Muscle of leg (tissue), 11 donors: ENCODE measurements around the gene NTN1. TPM values are rescaled to one million over a fixed set of nuclear protein-coding genes. Genes with fewer than 3 reads are reported as not detected.

Source experiments
- DNase-seq: peaks from one replicate; pipeline ENCODE4 v3.0.0; 2013
- H3K27ac ChIP-seq: one replicate; pipeline ENCODE4 v1.5.1; 2013; ENCODE audit warnings: mild to moderate bottlenecking, low read length, control low read depth
- H3K27me3 ChIP-seq: one replicate; pipeline ENCODE4 v1.6.1; 2013; ENCODE audit warnings: low read length; ENCODE audit not compliant: control insufficient read depth, insufficient read depth
- H3K36me3 ChIP-seq: one replicate; pipeline ENCODE4 v1.6.1; 2013; ENCODE audit warnings: low read length; ENCODE audit not compliant: control insufficient read depth, insufficient read depth
- H3K4me1 ChIP-seq: one replicate; pipeline ENCODE4 v1.6.1; 2013; ENCODE audit warnings: low read length; ENCODE audit not compliant: control insufficient read depth, insufficient read depth
- H3K4me3 ChIP-seq: one replicate; pipeline ENCODE4 v1.5.1; 2013; ENCODE audit warnings: low read length, control low read depth
- H3K9me3 ChIP-seq: replicated peaks from 2 replicates; pipeline ENCODE4 v1.6.1; 2013; ENCODE audit warnings: low read depth, low read length; ENCODE audit not compliant: control insufficient read depth
- WGBS: methylation state at CpG from one replicate; pipeline ENCODE4 v1.1.5; 2013; ENCODE audit warnings: missing lambda C conversion rate; ENCODE audit not compliant: insufficient coverage; 5-methylcytosine and 5-hydroxymethylcytosine counted together
- polyA plus RNA-seq, 8 donors: library from polyadenylated mRNA; unstranded; fragments of 120-200 nt; gene quantifications; one replicate each; pipeline versions ENCODE4 v1.2.1 to v1.2.3, GENCODE V29; 2013; ENCODE audit warnings: inconsistent platforms in 1 of 8, low replicate concordance in 1 of 8; ENCODE audit not compliant: insufficient read length in 8 of 8, insufficient read depth in 1 of 8
- total RNA-seq: library from RNA; stranded (reverse); fragments of 120-200 nt; gene quantifications from one replicate; pipeline ENCODE4 v1.2.4, GENCODE V29; 2013

The NTN1 gene
- total and polyA plus RNA-seq, 9 donors, result 3.5 to 14.4 (median 5.6) TPM

- Histone ChIP-seq H3K4me1 (peaks cover 66% of the 10 kb centered on the region), H3K27ac (peak overlapping the region; percentile 94), H3K9me3 (no peaks in the 10 kb centered on the region), H3K4me3 (no peak overlapping the region), H3K27me3 (no peaks in the 10 kb centered on the region), H3K36me3 (no peaks in the 10 kb centered on the region)
- DNase-seq, result no peak
- 83% methylated on average over 14 of the region's 16 CpGs for WGBS
Measured at GRCh38 chr17:9241774-9242496, 220.6 kb downstream of the NTN1 start.

GRCh38 chr17:9242497-9242881, 221.2 kb downstream of the NTN1 start:
- H3K4me3 ChIP-seq, result no peak overlapping the region
- no peak for DNase-seq
- H3K27me3 ChIP-seq, result no peaks in the 10 kb centered on the region
- no peak overlapping the region for H3K27ac ChIP-seq
- 57% methylated on average over 9 of the region's 16 CpGs for WGBS
- H3K9me3 ChIP-seq, result no peaks in the 10 kb centered on the region
- peaks cover 65% of the 10 kb centered on the region for H3K4me1 ChIP-seq
- no peaks in the 10 kb centered on the region for H3K36me3 ChIP-seq

- no peaks in the 10 kb centered on the region for H3K9me3 ChIP-seq
- peaks cover 3% of the 10 kb centered on the region for H3K36me3 ChIP-seq
- no peak for DNase-seq
- WGBS, result 46% methylated on average over 8 of the region's 8 CpGs
- H3K4me1 ChIP-seq, result peaks cover 60% of the 10 kb centered on the region
- no peak overlapping the region for H3K27ac ChIP-seq
- H3K27me3 ChIP-seq, result no peaks in the 10 kb centered on the region
- no peak overlapping the region for H3K4me3 ChIP-seq
Measured at GRCh38 chr17:9242983-9243382, 221.7 kb downstream of the NTN1 start.

DNA sequence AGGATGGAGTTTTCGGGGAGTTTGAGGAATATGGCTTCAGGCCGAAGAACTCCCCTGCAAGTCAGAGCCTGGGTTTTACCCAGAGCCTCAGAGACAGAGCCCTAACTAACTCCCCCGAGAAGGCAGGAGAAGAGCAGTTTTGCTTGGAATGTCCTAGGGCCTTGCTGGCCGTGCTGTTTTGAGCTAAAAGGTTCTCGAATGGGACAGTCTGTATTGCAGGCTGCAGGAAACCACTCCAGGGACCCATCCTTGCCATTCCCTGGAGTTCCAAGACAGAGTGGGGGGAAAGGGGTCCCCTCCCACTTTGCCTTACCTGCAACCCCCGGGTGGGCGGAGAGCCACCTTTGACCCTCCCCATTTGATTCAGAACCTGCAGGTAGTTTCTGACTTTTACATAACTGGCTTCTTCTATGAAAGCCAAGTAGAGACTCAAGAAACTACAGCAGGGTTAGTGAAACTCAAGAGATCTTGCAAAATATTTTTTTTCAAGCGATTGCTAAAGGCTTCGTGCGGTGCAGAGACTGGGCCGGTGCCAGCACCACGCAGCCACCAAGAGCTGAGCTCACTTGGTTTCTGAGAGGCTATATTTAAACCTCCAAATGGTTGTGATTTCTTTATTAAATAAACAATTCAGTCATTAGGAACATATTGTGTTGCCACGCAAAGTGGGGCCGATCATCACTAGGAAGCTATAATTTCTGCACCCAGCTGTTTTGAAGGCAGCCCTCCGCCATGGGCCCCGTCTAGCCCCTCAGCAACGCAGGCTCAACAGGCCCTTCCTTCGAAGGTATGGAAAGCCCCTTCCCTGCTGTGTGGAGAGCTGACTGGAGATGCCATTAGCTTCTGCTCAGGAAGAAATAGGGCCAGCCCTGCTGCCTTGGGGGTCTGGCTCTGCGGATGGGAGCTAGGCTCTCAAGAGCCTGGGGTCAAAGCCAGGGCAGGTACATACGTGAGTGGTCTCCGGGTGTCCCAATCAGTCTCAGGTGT, 223.0 kb downstream of the NTN1 start:
- DNase-seq, result no peak
- 81% methylated on average over 15 of the region's 21 CpGs for WGBS
- H3K36me3 ChIP-seq, result peaks cover 6% of the 10 kb centered on the region
- H3K9me3 ChIP-seq, result no peaks in the 10 kb centered on the region
- peaks cover 48% of the 10 kb centered on the region for H3K4me1 ChIP-seq
- no peak overlapping the region for H3K4me3 ChIP-seq
- no peaks in the 10 kb centered on the region for H3K27me3 ChIP-seq
- no peak overlapping the region for H3K27ac ChIP-seq

DNA sequence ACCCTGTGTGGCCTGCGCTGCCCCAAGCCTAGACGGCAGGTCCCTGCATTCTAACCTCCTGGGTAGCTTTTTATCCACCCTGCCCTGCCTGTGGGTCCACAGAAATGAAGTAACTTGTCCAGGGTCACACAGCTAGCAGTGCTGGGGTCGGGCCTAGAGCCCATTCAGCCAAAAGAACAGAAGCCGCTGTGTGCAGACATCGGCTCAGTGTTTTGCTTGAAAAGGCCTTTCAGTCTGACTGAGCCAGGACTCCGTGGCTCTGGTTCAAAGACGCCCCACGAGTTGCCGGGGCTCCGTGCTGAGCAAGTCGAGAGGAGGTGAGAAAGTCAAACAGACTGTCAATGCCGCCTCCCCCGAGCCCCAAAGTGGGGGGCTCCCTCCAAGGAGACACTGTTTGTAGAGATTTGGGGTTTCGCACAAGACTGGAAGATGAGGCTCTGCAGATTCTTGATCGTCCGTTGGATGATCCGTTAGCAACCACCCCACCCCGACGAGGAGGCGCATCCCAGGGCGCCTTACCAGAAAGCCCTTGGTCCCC, 226.2 kb downstream of the NTN1 start:
- Histone ChIP-seq H3K27ac (no peak overlapping the region), H3K4me1 (peaks cover 21% of the 10 kb centered on the region), H3K4me3 (no peak overlapping the region), H3K36me3 (peaks cover 11% of the 10 kb centered on the region), H3K9me3 (no peaks in the 10 kb centered on the region), H3K27me3 (no peaks in the 10 kb centered on the region)
- 82% methylated on average over 21 of the region's 21 CpGs for WGBS
- no peak for DNase-seq

- DNase-seq, result no peak
- Histone ChIP-seq H3K9me3 (no peaks in the 10 kb centered on the region), H3K27me3 (no peaks in the 10 kb centered on the region), H3K4me3 (no peak overlapping the region), H3K36me3 (peaks cover 11% of the 10 kb centered on the region), H3K4me1 (peaks cover 6% of the 10 kb centered on the region), H3K27ac (no peak overlapping the region)
- 70% methylated on average over 18 of the region's 21 CpGs for WGBS
Measured at GRCh38 chr17:9249245-9249953, 228.1 kb downstream of the NTN1 start.

GRCh38 chr17:9251273-9251672, 230.0 kb downstream of the NTN1 start:
- no peak overlapping the region for H3K4me3 ChIP-seq
- H3K27me3 ChIP-seq, result no peaks in the 10 kb centered on the region
- no peak overlapping the region for H3K27ac ChIP-seq
- DNase-seq, result no peak
- peaks cover 11% of the 10 kb centered on the region for H3K36me3 ChIP-seq
- H3K9me3 ChIP-seq, result no peaks in the 10 kb centered on the region
- WGBS, result 88% methylated on average over 12 of the region's 12 CpGs
- H3K4me1 ChIP-seq, result peaks cover 5% of the 10 kb centered on the region

GRCh38 chr17:9253308-9253707, 232.0 kb downstream of the NTN1 start:
- Histone ChIP-seq H3K36me3 (peaks cover 8% of the 10 kb centered on the region), H3K4me1 (peaks cover 14% of the 10 kb centered on the region), H3K27ac (no peak overlapping the region), H3K4me3 (no peak overlapping the region), H3K9me3 (no peaks in the 10 kb centered on the region), H3K27me3 (no peaks in the 10 kb centered on the region)
- WGBS, result 93% methylated on average over 3 of the region's 3 CpGs
- no peak for DNase-seq

GRCh38 chr17:9254841-9255240, 233.5 kb downstream of the NTN1 start:
- 88% methylated on average over 1 of the region's 2 CpGs for WGBS
- no peaks in the 10 kb centered on the region for H3K27me3 ChIP-seq
- DNase-seq, result no peak
- H3K36me3 ChIP-seq, result peaks cover 1% of the 10 kb centered on the region
- H3K4me3 ChIP-seq, result no peak overlapping the region
- no peaks in the 10 kb centered on the region for H3K9me3 ChIP-seq
- H3K4me1 ChIP-seq, result peaks cover 25% of the 10 kb centered on the region
- no peak overlapping the region for H3K27ac ChIP-seq
